ENCODE data around the gene XPNPEP3.

DNA sequence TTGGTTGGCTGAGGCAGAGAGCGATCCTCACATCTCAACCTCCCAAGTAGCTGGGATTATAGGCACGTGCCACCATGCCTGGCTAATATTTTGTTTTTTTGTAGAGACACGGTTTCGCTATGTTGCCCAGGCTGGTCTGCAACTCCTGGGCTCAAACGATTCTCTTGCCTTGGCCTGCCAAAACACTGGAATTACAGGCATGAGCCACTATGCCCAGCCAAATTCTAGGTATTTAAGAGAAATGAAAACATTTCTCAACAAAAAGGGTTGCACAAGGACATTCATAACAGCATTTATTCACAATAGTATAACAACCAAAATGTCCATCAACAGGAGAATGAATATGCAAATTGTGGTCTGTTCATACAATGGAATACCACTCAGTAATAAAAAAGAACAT, 62.5 kb downstream of the XPNPEP3 start:
- TF ChIP-seq, protein P1, sequence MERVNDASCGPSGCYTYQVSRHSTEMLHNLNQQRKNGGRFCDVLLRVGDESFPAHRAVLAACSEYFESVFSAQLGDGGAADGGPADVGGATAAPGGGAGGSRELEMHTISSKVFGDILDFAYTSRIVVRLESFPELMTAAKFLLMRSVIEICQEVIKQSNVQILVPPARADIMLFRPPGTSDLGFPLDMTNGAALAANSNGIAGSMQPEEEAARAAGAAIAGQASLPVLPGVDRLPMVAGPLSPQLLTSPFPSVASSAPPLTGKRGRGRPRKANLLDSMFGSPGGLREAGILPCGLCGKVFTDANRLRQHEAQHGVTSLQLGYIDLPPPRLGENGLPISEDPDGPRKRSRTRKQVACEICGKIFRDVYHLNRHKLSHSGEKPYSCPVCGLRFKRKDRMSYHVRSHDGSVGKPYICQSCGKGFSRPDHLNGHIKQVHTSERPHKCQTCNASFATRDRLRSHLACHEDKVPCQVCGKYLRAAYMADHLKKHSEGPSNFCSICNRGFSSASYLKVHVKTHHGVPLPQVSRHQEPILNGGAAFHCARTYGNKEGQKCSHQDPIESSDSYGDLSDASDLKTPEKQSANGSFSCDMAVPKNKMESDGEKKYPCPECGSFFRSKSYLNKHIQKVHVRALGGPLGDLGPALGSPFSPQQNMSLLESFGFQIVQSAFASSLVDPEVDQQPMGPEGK (tag by site-specific recombination; IDR thresholded peaks at IDR 0.05): no peak
- TF ChIP-seq, protein P2, sequence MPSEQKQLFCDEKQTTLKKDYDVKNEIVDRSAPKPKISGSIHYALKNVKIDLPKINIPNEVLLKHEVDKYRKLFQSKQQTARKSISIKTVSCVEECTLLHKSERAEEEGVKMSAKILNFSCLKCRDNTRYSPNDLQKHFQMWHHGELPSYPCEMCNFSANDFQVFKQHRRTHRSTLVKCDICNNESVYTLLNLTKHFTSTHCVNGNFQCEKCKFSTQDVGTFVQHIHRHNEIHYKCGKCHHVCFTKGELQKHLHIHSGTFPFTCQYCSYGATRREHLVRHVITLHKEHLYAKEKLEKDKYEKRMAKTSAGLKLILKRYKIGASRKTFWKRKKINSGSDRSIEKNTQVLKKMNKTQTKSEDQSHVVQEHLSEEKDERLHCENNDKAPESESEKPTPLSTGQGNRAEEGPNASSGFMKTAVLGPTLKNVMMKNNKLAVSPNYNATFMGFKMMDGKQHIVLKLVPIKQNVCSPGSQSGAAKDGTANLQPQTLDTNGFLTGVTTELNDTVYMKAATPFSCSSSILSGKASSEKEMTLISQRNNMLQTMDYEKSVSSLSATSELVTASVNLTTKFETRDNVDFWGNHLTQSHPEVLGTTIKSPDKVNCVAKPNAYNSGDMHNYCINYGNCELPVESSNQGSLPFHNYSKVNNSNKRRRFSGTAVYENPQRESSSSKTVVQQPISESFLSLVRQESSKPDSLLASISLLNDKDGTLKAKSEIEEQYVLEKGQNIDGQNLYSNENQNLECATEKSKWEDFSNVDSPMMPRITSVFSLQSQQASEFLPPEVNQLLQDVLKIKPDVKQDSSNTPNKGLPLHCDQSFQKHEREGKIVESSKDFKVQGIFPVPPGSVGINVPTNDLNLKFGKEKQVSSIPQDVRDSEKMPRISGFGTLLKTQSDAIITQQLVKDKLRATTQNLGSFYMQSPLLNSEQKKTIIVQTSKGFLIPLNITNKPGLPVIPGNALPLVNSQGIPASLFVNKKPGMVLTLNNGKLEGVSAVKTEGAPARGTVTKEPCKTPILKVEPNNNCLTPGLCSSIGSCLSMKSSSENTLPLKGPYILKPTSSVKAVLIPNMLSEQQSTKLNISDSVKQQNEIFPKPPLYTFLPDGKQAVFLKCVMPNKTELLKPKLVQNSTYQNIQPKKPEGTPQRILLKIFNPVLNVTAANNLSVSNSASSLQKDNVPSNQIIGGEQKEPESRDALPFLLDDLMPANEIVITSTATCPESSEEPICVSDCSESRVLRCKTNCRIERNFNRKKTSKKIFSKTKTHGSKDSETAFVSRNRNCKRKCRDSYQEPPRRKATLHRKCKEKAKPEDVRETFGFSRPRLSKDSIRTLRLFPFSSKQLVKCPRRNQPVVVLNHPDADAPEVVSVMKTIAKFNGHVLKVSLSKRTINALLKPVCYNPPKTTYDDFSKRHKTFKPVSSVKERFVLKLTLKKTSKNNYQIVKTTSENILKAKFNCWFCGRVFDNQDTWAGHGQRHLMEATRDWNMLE (tag by site-specific recombination; conservative IDR thresholded peaks at IDR 0.05; ENCODE audit: low read depth): no peak
- TF ChIP-seq ZNF175 (tag by site-specific recombination; IDR thresholded peaks at IDR 0.05): no peak
- TF ChIP-seq, protein P3, sequence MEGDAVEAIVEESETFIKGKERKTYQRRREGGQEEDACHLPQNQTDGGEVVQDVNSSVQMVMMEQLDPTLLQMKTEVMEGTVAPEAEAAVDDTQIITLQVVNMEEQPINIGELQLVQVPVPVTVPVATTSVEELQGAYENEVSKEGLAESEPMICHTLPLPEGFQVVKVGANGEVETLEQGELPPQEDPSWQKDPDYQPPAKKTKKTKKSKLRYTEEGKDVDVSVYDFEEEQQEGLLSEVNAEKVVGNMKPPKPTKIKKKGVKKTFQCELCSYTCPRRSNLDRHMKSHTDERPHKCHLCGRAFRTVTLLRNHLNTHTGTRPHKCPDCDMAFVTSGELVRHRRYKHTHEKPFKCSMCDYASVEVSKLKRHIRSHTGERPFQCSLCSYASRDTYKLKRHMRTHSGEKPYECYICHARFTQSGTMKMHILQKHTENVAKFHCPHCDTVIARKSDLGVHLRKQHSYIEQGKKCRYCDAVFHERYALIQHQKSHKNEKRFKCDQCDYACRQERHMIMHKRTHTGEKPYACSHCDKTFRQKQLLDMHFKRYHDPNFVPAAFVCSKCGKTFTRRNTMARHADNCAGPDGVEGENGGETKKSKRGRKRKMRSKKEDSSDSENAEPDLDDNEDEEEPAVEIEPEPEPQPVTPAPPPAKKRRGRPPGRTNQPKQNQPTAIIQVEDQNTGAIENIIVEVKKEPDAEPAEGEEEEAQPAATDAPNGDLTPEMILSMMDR (tag by site-specific recombination; IDR thresholded peaks at IDR 0.05): no peak
- TF ChIP-seq ZNF777 (tag by site-specific recombination; IDR thresholded peaks at IDR 0.05; ENCODE audit: borderline replicate concordance): no peak
- TF ChIP-seq ZNF391 (tag by site-specific recombination; IDR thresholded peaks at IDR 0.05; ENCODE audit: borderline replicate concordance, low read depth): no peak
- TF ChIP-seq, protein P4, sequence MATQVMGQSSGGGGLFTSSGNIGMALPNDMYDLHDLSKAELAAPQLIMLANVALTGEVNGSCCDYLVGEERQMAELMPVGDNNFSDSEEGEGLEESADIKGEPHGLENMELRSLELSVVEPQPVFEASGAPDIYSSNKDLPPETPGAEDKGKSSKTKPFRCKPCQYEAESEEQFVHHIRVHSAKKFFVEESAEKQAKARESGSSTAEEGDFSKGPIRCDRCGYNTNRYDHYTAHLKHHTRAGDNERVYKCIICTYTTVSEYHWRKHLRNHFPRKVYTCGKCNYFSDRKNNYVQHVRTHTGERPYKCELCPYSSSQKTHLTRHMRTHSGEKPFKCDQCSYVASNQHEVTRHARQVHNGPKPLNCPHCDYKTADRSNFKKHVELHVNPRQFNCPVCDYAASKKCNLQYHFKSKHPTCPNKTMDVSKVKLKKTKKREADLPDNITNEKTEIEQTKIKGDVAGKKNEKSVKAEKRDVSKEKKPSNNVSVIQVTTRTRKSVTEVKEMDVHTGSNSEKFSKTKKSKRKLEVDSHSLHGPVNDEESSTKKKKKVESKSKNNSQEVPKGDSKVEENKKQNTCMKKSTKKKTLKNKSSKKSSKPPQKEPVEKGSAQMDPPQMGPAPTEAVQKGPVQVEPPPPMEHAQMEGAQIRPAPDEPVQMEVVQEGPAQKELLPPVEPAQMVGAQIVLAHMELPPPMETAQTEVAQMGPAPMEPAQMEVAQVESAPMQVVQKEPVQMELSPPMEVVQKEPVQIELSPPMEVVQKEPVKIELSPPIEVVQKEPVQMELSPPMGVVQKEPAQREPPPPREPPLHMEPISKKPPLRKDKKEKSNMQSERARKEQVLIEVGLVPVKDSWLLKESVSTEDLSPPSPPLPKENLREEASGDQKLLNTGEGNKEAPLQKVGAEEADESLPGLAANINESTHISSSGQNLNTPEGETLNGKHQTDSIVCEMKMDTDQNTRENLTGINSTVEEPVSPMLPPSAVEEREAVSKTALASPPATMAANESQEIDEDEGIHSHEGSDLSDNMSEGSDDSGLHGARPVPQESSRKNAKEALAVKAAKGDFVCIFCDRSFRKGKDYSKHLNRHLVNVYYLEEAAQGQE (tag by site-specific recombination; IDR thresholded peaks at IDR 0.05): no peak
- TF ChIP-seq, protein P5, sequence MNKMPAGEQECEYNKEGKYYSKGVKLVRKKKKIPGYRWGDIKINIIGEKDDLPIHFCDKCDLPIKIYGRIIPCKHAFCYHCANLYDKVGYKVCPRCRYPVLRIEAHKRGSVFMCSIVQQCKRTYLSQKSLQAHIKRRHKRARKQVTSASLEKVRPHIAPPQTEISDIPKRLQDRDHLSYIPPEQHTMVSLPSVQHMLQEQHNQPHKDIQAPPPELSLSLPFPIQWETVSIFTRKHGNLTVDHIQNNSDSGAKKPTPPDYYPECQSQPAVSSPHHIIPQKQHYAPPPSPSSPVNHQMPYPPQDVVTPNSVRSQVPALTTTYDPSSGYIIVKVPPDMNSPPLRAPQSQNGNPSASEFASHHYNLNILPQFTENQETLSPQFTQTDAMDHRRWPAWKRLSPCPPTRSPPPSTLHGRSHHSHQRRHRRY (tag by site-specific recombination; IDR thresholded peaks at IDR 0.05): no peak
- TF ChIP-seq, protein P6, sequence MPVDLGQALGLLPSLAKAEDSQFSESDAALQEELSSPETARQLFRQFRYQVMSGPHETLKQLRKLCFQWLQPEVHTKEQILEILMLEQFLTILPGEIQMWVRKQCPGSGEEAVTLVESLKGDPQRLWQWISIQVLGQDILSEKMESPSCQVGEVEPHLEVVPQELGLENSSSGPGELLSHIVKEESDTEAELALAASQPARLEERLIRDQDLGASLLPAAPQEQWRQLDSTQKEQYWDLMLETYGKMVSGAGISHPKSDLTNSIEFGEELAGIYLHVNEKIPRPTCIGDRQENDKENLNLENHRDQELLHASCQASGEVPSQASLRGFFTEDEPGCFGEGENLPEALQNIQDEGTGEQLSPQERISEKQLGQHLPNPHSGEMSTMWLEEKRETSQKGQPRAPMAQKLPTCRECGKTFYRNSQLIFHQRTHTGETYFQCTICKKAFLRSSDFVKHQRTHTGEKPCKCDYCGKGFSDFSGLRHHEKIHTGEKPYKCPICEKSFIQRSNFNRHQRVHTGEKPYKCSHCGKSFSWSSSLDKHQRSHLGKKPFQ (tag by site-specific recombination; IDR thresholded peaks at IDR 0.05): no peak
- TF ChIP-seq ZNF837 (tag by site-specific recombination; IDR thresholded peaks at IDR 0.05): no peak
